ENCODE data around the gene DEFB113.

DNA sequence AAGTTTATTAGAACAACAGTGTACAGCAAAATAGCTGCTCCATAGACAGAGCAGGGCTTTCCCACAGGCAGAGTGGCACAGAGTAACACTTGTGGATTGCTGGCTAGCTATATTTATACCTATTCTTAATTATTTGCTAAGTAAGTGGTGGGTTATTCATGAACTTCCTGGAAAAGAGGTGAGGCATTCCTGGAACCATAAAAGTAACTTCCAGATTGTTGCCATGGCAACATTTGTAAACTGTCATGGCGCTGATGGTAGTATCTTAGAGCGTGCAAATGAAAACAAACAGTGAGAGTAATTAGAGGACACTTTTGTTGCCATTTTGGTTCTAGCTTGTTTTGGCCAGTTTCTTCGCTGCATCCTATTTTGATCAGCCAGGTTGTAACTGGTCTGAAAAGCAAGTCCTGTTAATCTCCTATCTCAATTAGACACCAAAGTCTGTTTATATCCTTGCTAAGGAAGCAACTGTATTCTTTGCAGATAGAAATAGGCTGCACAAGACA is 29.4 kb downstream of the DEFB113 start:
- no peak for TF ChIP-seq POLR2A (IDR thresholded peaks at IDR 0.05)
- TF ChIP-seq, protein P1, sequence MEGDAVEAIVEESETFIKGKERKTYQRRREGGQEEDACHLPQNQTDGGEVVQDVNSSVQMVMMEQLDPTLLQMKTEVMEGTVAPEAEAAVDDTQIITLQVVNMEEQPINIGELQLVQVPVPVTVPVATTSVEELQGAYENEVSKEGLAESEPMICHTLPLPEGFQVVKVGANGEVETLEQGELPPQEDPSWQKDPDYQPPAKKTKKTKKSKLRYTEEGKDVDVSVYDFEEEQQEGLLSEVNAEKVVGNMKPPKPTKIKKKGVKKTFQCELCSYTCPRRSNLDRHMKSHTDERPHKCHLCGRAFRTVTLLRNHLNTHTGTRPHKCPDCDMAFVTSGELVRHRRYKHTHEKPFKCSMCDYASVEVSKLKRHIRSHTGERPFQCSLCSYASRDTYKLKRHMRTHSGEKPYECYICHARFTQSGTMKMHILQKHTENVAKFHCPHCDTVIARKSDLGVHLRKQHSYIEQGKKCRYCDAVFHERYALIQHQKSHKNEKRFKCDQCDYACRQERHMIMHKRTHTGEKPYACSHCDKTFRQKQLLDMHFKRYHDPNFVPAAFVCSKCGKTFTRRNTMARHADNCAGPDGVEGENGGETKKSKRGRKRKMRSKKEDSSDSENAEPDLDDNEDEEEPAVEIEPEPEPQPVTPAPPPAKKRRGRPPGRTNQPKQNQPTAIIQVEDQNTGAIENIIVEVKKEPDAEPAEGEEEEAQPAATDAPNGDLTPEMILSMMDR (IDR thresholded peaks at IDR 0.05), result no peak
